ENCODE data around the gene MTCH1. TPM values are rescaled to one million over a fixed set of nuclear protein-coding genes. Genes with fewer than 3 reads are reported as not detected.

MTCH1 gene
- total RNA-seq, 1 experiment from 2014 or later, result 178 TPM

DNA sequence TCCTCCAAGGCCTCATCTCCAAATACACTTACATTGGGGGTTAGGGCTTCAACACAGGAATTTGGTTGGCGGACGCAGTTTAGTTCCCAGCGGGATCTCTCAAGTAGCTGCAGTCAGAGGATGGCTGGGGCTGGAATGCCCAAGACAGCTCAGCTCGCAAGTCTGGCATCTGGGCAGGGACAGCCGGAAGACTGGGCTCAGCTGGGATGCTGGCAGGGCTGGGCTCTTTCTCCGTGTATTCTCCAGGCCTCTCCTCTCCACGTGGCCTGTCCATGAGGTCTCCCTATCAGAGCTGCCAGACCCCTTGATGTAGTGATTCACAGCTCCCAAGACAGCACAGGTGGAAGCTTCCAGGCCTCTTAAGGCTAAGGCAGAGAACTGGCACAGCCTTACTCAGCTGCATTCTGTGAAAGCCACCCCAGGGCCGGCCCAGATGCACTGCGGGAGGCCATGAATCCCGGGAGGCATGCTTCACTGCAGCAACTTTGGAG, 24.5 kb upstream of the MTCH1 start:
- no peaks in the 10 kb centered on the region for H3K27me3 ChIP-seq (replicated peaks; ENCODE audit: control insufficient read depth, insufficient read depth, low read length)
- H3K4me3 Mint-ChIP-seq (ENCODE audit: unreplicated experiment), result no peak overlapping the region
- intact Hi-C loops (cut with micrococcal nuclease; ENCODE audit: unreplicated experiment), result no loop called here
- TF ChIP-seq, protein P1, sequence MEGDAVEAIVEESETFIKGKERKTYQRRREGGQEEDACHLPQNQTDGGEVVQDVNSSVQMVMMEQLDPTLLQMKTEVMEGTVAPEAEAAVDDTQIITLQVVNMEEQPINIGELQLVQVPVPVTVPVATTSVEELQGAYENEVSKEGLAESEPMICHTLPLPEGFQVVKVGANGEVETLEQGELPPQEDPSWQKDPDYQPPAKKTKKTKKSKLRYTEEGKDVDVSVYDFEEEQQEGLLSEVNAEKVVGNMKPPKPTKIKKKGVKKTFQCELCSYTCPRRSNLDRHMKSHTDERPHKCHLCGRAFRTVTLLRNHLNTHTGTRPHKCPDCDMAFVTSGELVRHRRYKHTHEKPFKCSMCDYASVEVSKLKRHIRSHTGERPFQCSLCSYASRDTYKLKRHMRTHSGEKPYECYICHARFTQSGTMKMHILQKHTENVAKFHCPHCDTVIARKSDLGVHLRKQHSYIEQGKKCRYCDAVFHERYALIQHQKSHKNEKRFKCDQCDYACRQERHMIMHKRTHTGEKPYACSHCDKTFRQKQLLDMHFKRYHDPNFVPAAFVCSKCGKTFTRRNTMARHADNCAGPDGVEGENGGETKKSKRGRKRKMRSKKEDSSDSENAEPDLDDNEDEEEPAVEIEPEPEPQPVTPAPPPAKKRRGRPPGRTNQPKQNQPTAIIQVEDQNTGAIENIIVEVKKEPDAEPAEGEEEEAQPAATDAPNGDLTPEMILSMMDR (IDR thresholded peaks at IDR 0.05; ENCODE audit: insufficient read depth in 1 of 2, low read depth in 1 of 2, low read length in 1 of 2, severe bottlenecking in 1 of 2, unreplicated experiment in 1 of 2), result no peak
- no peaks in the 10 kb centered on the region for H3K36me3 ChIP-seq (ENCODE audit: control insufficient read depth, insufficient read depth, low read length)
- CTCF ChIA-PET, result no interaction called here
- H3K4me3 ChIP-seq (ENCODE audit: low read depth, low read length), result no peak overlapping the region
- no peak for DNase-seq
- BruUV-seq (replicated peaks), result no TSS peak
- H3K27ac Mint-ChIP-seq (ENCODE audit: unreplicated experiment), result no peak overlapping the region
- H3K4me1 ChIP-seq, result no peaks in the 10 kb centered on the region
- H3K36me3 Mint-ChIP-seq (ENCODE audit: insufficient read depth, unreplicated experiment), result no peaks in the 10 kb centered on the region
- H3K27me3 Mint-ChIP-seq (ENCODE audit: insufficient read depth, unreplicated experiment), result no peaks in the 10 kb centered on the region
- POLR2A ChIA-PET, result no interaction called here
- H3K4me1 Mint-ChIP-seq (ENCODE audit: low read depth, unreplicated experiment), result no peaks in the 10 kb centered on the region
- no peaks in the 10 kb centered on the region for H3K9me3 ChIP-seq
- no peaks in the 10 kb centered on the region for H3K9me3 Mint-ChIP-seq (ENCODE audit: unreplicated experiment)

DNA sequence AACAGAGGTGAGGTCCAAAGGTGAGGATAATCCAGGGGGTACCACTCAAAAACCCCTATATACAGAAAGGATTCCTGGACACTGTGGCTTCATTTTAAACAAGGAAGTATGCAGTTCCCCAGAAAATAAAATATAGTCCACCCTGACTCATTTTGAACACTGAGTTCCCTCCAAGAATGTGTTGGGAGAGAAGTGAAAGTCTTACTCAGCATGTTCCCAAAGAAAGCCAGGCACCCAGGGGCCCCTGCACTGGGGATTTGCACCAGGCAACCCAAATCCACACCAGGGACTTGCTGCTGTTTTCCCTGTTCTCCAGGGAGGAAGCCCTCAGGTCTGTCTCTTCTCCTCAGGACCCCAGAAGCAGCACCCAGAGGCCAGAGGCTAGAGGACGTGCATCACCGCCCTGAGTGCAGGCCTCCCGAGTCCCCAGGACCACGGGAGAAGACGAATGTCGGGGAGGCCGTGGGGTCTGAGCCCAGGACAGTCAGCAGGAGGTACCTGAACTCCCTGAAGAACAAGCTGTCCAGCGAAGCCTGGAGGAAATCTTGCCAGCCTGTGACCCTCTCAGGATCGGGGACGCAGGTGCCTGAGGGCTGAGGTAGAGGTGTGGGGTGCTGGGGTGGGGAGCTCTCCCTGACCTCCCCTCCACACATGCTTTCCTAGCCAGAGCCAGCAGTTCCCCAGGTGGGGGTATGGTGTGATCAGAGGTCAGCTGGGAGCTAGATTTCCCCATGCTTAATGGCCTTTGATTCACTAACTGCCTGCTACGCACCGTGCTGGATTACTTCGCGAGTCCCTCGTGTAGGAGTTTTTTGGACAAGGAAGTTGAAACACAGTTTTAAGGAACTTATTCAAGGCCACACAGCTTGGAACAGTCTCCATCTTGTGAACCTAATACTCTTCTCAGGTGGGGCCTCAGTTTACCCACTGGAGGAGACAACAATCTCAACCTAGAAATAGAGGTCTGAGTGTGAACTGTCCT, 22.8 kb upstream of the MTCH1 start:
- Mint-ChIP-seq H3K9me3 (ENCODE audit: unreplicated experiment) (no peaks in the 10 kb centered on the region), H3K27ac (ENCODE audit: unreplicated experiment) (no peak overlapping the region), H3K36me3 (ENCODE audit: insufficient read depth, unreplicated experiment) (no peaks in the 10 kb centered on the region), H3K27me3 (ENCODE audit: insufficient read depth, unreplicated experiment) (no peaks in the 10 kb centered on the region), H3K4me3 (ENCODE audit: unreplicated experiment) (no peak overlapping the region), H3K4me1 (ENCODE audit: low read depth, unreplicated experiment) (no peaks in the 10 kb centered on the region)
- Histone ChIP-seq H3K4me1 (no peaks in the 10 kb centered on the region), H3K4me3 (ENCODE audit: low read depth, low read length) (no peak overlapping the region), H3K27me3 (replicated peaks; ENCODE audit: control insufficient read depth, insufficient read depth, low read length) (no peaks in the 10 kb centered on the region), H3K36me3 (ENCODE audit: control insufficient read depth, insufficient read depth, low read length) (no peaks in the 10 kb centered on the region), H3K9me3 (no peaks in the 10 kb centered on the region)
- no TSS peak for BruUV-seq (replicated peaks)
- ChIA-PET CTCF (no interaction called here), POLR2A (no interaction called here)
- intact Hi-C loops (cut with micrococcal nuclease; ENCODE audit: unreplicated experiment), result no loop called here
- DNase-seq, result no peak
- TF ChIP-seq, protein P1 (IDR thresholded peaks at IDR 0.05; ENCODE audit: insufficient read depth in 1 of 2, low read depth in 1 of 2, low read length in 1 of 2, severe bottlenecking in 1 of 2, unreplicated experiment in 1 of 2), result no peak

DNA sequence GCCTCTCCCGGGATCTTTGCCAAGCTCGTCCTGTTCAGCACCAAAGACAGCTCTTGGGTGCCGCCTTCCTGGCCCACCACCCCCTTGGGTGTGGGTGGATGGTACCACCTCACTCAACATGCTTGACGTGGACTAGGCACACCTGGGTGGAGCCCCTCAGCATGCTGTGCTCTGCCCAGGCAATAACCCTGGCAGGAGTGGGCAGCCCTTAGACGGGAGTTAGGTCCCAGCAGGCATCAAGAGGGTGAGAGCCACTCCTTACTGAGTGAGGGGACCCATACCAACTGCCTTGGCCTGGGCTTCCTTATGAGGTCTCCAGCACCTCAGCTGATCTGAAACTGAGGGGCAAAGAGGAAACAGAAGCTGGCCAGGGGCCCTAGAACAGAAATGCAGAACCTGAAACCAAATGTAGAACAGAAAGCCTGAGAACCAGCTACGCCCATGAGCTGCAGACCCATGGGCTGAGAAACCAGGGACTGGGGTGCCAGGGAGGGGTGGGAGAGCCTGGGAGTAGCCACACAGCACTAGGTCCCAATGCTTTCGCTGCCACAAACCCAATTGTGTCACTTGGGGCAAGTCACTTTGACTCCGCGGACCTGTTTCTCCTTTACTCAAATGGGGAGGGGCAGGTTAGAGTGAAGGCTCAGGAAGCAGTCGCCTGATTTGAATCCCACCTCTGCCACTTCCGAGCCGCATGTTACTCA, 21.5 kb upstream of the MTCH1 start:
- CTCF ChIA-PET, result interaction anchor here (0.6 to 1.4 kb wide), 3 partner anchors 11 to 83 kb away, joined by 3 to 4 read pairs (median 3); partner anchors contain the start of gene MTCH1
- Histone ChIP-seq H3K36me3 (ENCODE audit: control insufficient read depth, insufficient read depth, low read length) (no peaks in the 10 kb centered on the region), H3K4me1 (no peaks in the 10 kb centered on the region), H3K9me3 (no peaks in the 10 kb centered on the region), H3K27me3 (replicated peaks; ENCODE audit: control insufficient read depth, insufficient read depth, low read length) (no peaks in the 10 kb centered on the region), H3K4me3 (ENCODE audit: low read depth, low read length) (no peak overlapping the region)
- no peak for DNase-seq
- no peaks in the 10 kb centered on the region for H3K4me1 Mint-ChIP-seq (ENCODE audit: low read depth, unreplicated experiment)
- intact Hi-C loops (cut with micrococcal nuclease; ENCODE audit: unreplicated experiment), result no loop called here
- TF ChIP-seq, protein P1 (IDR thresholded peaks at IDR 0.05; ENCODE audit: insufficient read depth in 1 of 2, low read depth in 1 of 2, low read length in 1 of 2, severe bottlenecking in 1 of 2, unreplicated experiment in 1 of 2), result no peak
- no peaks in the 10 kb centered on the region for H3K9me3 Mint-ChIP-seq (ENCODE audit: unreplicated experiment)
- BruUV-seq (replicated peaks), result no TSS peak
- POLR2A ChIA-PET, result no interaction called here
- no peak overlapping the region for H3K27ac Mint-ChIP-seq (ENCODE audit: unreplicated experiment)
- no peak overlapping the region for H3K4me3 Mint-ChIP-seq (ENCODE audit: unreplicated experiment)
- H3K27me3 Mint-ChIP-seq (ENCODE audit: insufficient read depth, unreplicated experiment), result no peaks in the 10 kb centered on the region
- H3K36me3 Mint-ChIP-seq (ENCODE audit: insufficient read depth, unreplicated experiment), result no peaks in the 10 kb centered on the region
